Testis (tissue), 3 donors: ENCODE measurements around the gene LIPK. TPM values are rescaled to one million over a fixed set of nuclear protein-coding genes. Genes with fewer than 3 reads are reported as not detected.

Experiments used
- DNase-seq: peaks from one replicate; pipeline ENCODE4 v3.0.0-alpha.2; 2019
- H3K27ac ChIP-seq, 2 donors: fragments of 200-600 bp; sonication (generic); one replicate each; pipeline ENCODE4 v1.5.1; 2019
- H3K27me3 ChIP-seq: fragments of 200-600 bp; sonication (generic); one replicate; pipeline ENCODE4 v1.5.1; 2019
- H3K36me3 ChIP-seq: fragments of 200-600 bp; sonication (generic); one replicate; pipeline ENCODE4 v1.5.1; 2017; ENCODE audit warnings: low read depth; ENCODE audit errors: missing control alignments
- H3K4me1 ChIP-seq: fragments of 200-600 bp; sonication (generic); one replicate; pipeline ENCODE4 v1.5.1; 2019
- H3K4me3 ChIP-seq, 2 donors: fragments of 200-600 bp; sonication (generic); one replicate each; pipeline ENCODE4 v1.5.1; 2017 to 2019
- H3K9me3 ChIP-seq: fragments of 200-600 bp; sonication (generic); one replicate; pipeline ENCODE4 v1.5.1; 2017
- CTCF ChIP-seq, 3 experiments: fragments of 450-650 bp in 2 of 3; fragments of 200-600 bp in 1 of 3; sonication (generic) in 1 of 3; IDR thresholded peaks; one replicate each; pipeline ENCODE4 v1.5.1; 2016 to 2019; ENCODE audit warnings: antibody characterized with exemption in 3 of 3, mild to moderate bottlenecking in 2 of 3, moderate library complexity in 1 of 3
- POLR2A ChIP-seq: fragments of 450-650 bp; IDR thresholded peaks from one replicate; pipeline ENCODE4 v1.6.1; 2017; ENCODE audit warnings: antibody characterized with exemption, mild to moderate bottlenecking, moderate library complexity
- WGBS, 2 donors: methylation state at CpG; one replicate each; pipeline ENCODE4 v1.1.5; 2018; 5-methylcytosine and 5-hydroxymethylcytosine counted together
- intact Hi-C: fragments of 100-400 bp; cut with DNase I; formaldehyde crosslinking; loops from one replicate; pipeline ENCODE4 v1.15.1; 2023; ENCODE audit warnings: low total_unique reads
- polyA plus RNA-seq: library from polyadenylated mRNA; stranded (reverse); fragments of 350-450 nt; fragmentation: Illumina TruSeq; extraction: RNeasy Lipid Tissue Mini Kit (QIAGEN cat#74804); gene quantifications from one replicate; pipeline ENCODE4 v1.2.3, GENCODE V29; 2014; ENCODE audit warnings: low read depth, low replicate concordance; ENCODE audit not compliant: insufficient read depth
- total RNA-seq, 2 donors: library from RNA; depleted of rRNA; stranded (reverse); fragments of >200 nt; gene quantifications; one replicate each; pipeline ENCODE4 v1.2.3, GENCODE V29; 2016

The LIPK gene
- total and polyA plus RNA-seq, 3 donors from 2014 or later: not detected

- intact Hi-C loops: no loop called here
- Histone ChIP-seq H3K4me3 (no peak overlapping the region), H3K27ac (no peak overlapping the region), H3K9me3 (no peaks in the 10 kb centered on the region), H3K36me3 (no peaks in the 10 kb centered on the region), H3K27me3 (no peaks in the 10 kb centered on the region), H3K4me1 (no peaks in the 10 kb centered on the region)
- DNase-seq: no peak
- TF ChIP-seq POLR2A (no peak), CTCF (IDR thresholded peaks at IDR 0.05) (peak; percentile 23 to 73 (median 47))
Observed at GRCh38 chr10:88687853-88688467, 18.1 kb upstream of the LIPK start.

GRCh38 chr10:88689366-88689765 lies 16.7 kb upstream of the LIPK start:
- no peak for TF ChIP-seq CTCF (IDR thresholded peaks at IDR 0.05)
- TF ChIP-seq POLR2A: no peak
- no peak for DNase-seq
- Histone ChIP-seq H3K36me3 (no peaks in the 10 kb centered on the region), H3K4me3 (no peak overlapping the region), H3K27me3 (no peaks in the 10 kb centered on the region), H3K27ac (no peak overlapping the region), H3K9me3 (no peaks in the 10 kb centered on the region), H3K4me1 (no peaks in the 10 kb centered on the region)
- intact Hi-C loops: no loop called here
- 95 to 97% methylated on average over 6 of the region's 6 CpGs for WGBS, 2 donors

GRCh38 chr10:88693392-88694020 lies 12.5 kb upstream of the LIPK start:
- intact Hi-C loops: no loop called here
- Histone ChIP-seq H3K4me1 (no peaks in the 10 kb centered on the region), H3K36me3 (no peaks in the 10 kb centered on the region), H3K27me3 (no peaks in the 10 kb centered on the region), H3K9me3 (no peaks in the 10 kb centered on the region), H3K27ac (no peak overlapping the region), H3K4me3 (no peak overlapping the region)
- no peak for TF ChIP-seq CTCF (IDR thresholded peaks at IDR 0.05)
- TF ChIP-seq POLR2A: no peak
- 48 to 57% methylated on average over 4 of the region's 4 CpGs for WGBS, 2 donors
- DNase-seq: no peak

GRCh38 chr10:88702848-88703597 lies 3.0 kb upstream of the LIPK start:
- DNase-seq: no peak
- Histone ChIP-seq H3K27ac (no peak overlapping the region), H3K36me3 (no peaks in the 10 kb centered on the region), H3K9me3 (no peaks in the 10 kb centered on the region), H3K4me1 (peaks cover 4% of the 10 kb centered on the region), H3K4me3 (no peak overlapping the region), H3K27me3 (no peaks in the 10 kb centered on the region)
- 81 to 85% methylated on average over 4 of the region's 4 CpGs for WGBS, 2 donors
- TF ChIP-seq CTCF (IDR thresholded peaks at IDR 0.05) (no peak), POLR2A (no peak)
- intact Hi-C loops: no loop called here
